Esophagus muscularis mucosa (tissue), 4 donors: Measurements from ENCODE around the gene FAM149B1. TPM values are rescaled to one million over a fixed set of nuclear protein-coding genes. Genes with fewer than 3 reads are reported as not detected.

ENCODE experiments used
- DNase-seq: peaks from one replicate; pipeline ENCODE4 v3.0.0-alpha.2; 2017; ENCODE audit errors: extremely low spot score
- H3K27ac ChIP-seq, 4 donors: fragments of 200-600 bp; sonication (generic); replicated peaks in 1 of 4; 1 replicate in 3 of 4; 2 replicates in 1 of 4; pipeline ENCODE4 v1.5.1; 2016 to 2019; ENCODE audit warnings: mild to moderate bottlenecking in 1 of 4
- H3K27me3 ChIP-seq, 4 donors: fragments of 200-600 bp; sonication (generic); one replicate each; pipeline versions ENCODE4 v1.5.1 to v1.6.0; 2016 to 2019
- H3K36me3 ChIP-seq, 4 donors: fragments of 200-600 bp; sonication (generic); one replicate each; pipeline ENCODE4 v1.5.1; 2016 to 2019
- H3K4me1 ChIP-seq, 4 donors: fragments of 200-600 bp; sonication (generic); one replicate each; pipeline ENCODE4 v1.5.1; 2016 to 2019
- H3K4me3 ChIP-seq, 4 donors: fragments of 200-600 bp; sonication (generic); 1 replicate in 2 of 4; 2 replicates in 2 of 4; pipeline ENCODE4 v1.5.1; 2016 to 2019; ENCODE audit warnings: mild to moderate bottlenecking in 4 of 4, moderate library complexity in 1 of 4
- H3K9me3 ChIP-seq, 4 donors: fragments of 200-600 bp; sonication (generic); 1 replicate in 3 of 4; 2 replicates in 1 of 4; pipeline ENCODE4 v1.5.1; 2016 to 2019
- CTCF ChIP-seq, 3 experiments: fragments of 200-600 bp in 2 of 3; fragments of 450-650 bp in 1 of 3; sonication (generic) in 2 of 3; IDR thresholded peaks; one replicate each; pipeline ENCODE4 v1.5.1; 2017 to 2019; ENCODE audit warnings: antibody characterized with exemption in 3 of 3, mild to moderate bottlenecking in 2 of 3, moderate library complexity in 1 of 3
- EP300 ChIP-seq: sonication (generic); formaldehyde crosslinking; IDR thresholded peaks from one replicate; pipeline ENCODE4 v1.6.1; 2017; ENCODE audit warnings: antibody characterized with exemption
- POLR2A ChIP-seq: fragments of 450-650 bp; IDR thresholded peaks from one replicate; pipeline ENCODE4 v1.6.1; 2017; ENCODE audit warnings: antibody characterized with exemption, moderate library complexity, mild to moderate bottlenecking, low read depth
- POLR2AphosphoS5 ChIP-seq, 2 donors: sonication (generic); formaldehyde crosslinking; IDR thresholded peaks; one replicate each; pipeline ENCODE4 v1.6.1; 2017; ENCODE audit warnings: antibody characterized with exemption in 2 of 2
- WGBS: methylation state at CpG from one replicate; pipeline ENCODE4 v1.1.5; 2018; 5-methylcytosine and 5-hydroxymethylcytosine counted together
- intact Hi-C: fragments of 100-400 bp; cut with DNase I; formaldehyde crosslinking; loops from one replicate; pipeline ENCODE4 v1.15.1; 2023
- total RNA-seq, 4 donors: library from RNA; depleted of rRNA; stranded (reverse); fragments of >200 nt; gene quantifications; one replicate each; pipeline versions ENCODE4 v1.1.0 to v1.2.1, GENCODE V29; 2016

Gene FAM149B1
- total RNA-seq, 4 donors from 2014 or later = 14.1 to 18.0 (median 14.9) TPM

- Histone ChIP-seq H3K27ac (no peak overlapping the region), H3K9me3 (no peaks in the 10 kb centered on the region), H3K27me3 (no peaks in the 10 kb centered on the region), H3K36me3 (peaks cover 35 to 99% (median 94%) of the 10 kb centered on the region in 4 donors), H3K4me1 (no peaks in the 10 kb centered on the region), H3K4me3 (no peak overlapping the region)
- intact Hi-C loops = no loop called here
- WGBS = 55% methylated on average over 2 of the region's 2 CpGs
- DNase-seq = no peak
- TF ChIP-seq POLR2AphosphoS5 (IDR thresholded peaks at IDR 0.05) = no peak
- TF ChIP-seq POLR2A = no peak
- no peak for TF ChIP-seq EP300
- TF ChIP-seq CTCF (IDR thresholded peaks at IDR 0.05) = no peak
These were observed 36.6 kb upstream of the FAM149B1 start for GRCh38 chr10:73131301-73131700.

GRCh38 chr10:73131913-73132686, 35.8 kb upstream of the FAM149B1 start:
- Histone ChIP-seq H3K27me3 (no peaks in the 10 kb centered on the region), H3K4me1 (no peaks in the 10 kb centered on the region), H3K4me3 (no peak overlapping the region), H3K9me3 (no peaks in the 10 kb centered on the region), H3K27ac (no peak overlapping the region), H3K36me3 (peaks cover 43 to 99% (median 92%) of the 10 kb centered on the region in 4 donors)
- TF ChIP-seq POLR2AphosphoS5 (IDR thresholded peaks at IDR 0.05) (no peak), CTCF (IDR thresholded peaks at IDR 0.05) (no peak), POLR2A (no peak), EP300 (no peak)
- DNase-seq = no peak
- WGBS = 95% methylated on average over 2 of the region's 2 CpGs
- intact Hi-C loops = no loop called here

- H3K27ac ChIP-seq = no peak overlapping the region
- WGBS = 92% methylated on average over 3 of the region's 3 CpGs
- H3K9me3 ChIP-seq = no peaks in the 10 kb centered on the region
- H3K27me3 ChIP-seq = no peaks in the 10 kb centered on the region
- no peak for DNase-seq
- intact Hi-C loops = no loop called here
- no peaks in the 10 kb centered on the region for H3K4me1 ChIP-seq
- TF ChIP-seq POLR2A (no peak), POLR2AphosphoS5 (IDR thresholded peaks at IDR 0.05) (no peak), CTCF (IDR thresholded peaks at IDR 0.05) (no peak), EP300 (no peak)
- H3K4me3 ChIP-seq = no peak overlapping the region
- peaks cover 66 to 100% (median 96%) of the 10 kb centered on the region in 4 donors for H3K36me3 ChIP-seq
These were observed 33.2 kb upstream of the FAM149B1 start for GRCh38 chr10:73134727-73135126.

- TF ChIP-seq CTCF (IDR thresholded peaks at IDR 0.05) = no peak
- TF ChIP-seq EP300 = no peak
- TF ChIP-seq POLR2AphosphoS5 (IDR thresholded peaks at IDR 0.05) = no peak
- no peak for TF ChIP-seq POLR2A
- DNase-seq = no peak
- peaks cover 74 to 100% (median 95%) of the 10 kb centered on the region in 4 donors for H3K36me3 ChIP-seq
- H3K4me1 ChIP-seq = no peaks in the 10 kb centered on the region
- H3K4me3 ChIP-seq = no peak overlapping the region
- no peaks in the 10 kb centered on the region for H3K9me3 ChIP-seq
- intact Hi-C loops = no loop called here
- H3K27me3 ChIP-seq = no peaks in the 10 kb centered on the region
- 73% methylated on average over 2 of the region's 2 CpGs for WGBS
- no peak overlapping the region for H3K27ac ChIP-seq
These were observed 31.3 kb upstream of the FAM149B1 start for GRCh38 chr10:73136627-73137026.

GRCh38 chr10:73139251-73139650, 28.7 kb upstream of the FAM149B1 start:
- H3K27me3 ChIP-seq = no peaks in the 10 kb centered on the region
- H3K27ac ChIP-seq = no peak overlapping the region
- H3K4me1 ChIP-seq = no peaks in the 10 kb centered on the region
- H3K4me3 ChIP-seq = no peak overlapping the region
- WGBS = 63% methylated on average over 2 of the region's 2 CpGs
- no peak for TF ChIP-seq EP300
- no peak for TF ChIP-seq POLR2AphosphoS5 (IDR thresholded peaks at IDR 0.05)
- TF ChIP-seq CTCF (IDR thresholded peaks at IDR 0.05) = no peak
- TF ChIP-seq POLR2A = no peak
- DNase-seq = no peak
- H3K36me3 ChIP-seq = peaks cover 79 to 100% (median 95%) of the 10 kb centered on the region in 4 donors
- intact Hi-C loops = no loop called here
- no peaks in the 10 kb centered on the region for H3K9me3 ChIP-seq
